Immature natural killer cell (primary cell): Measurements from ENCODE around the gene RNF32. TPM values are rescaled to one million over a fixed set of nuclear protein-coding genes. Genes with fewer than 3 reads are reported as not detected.
A peak's percentile ranks its signal among the peaks of the same experiment; 100 is the strongest.
"Not testable (repeated sequence)": the region's sequence is repeated elsewhere in the genome, so short reads cannot be mapped to it uniquely, and the experiment has no call there.

Source experiments
- DNase-seq, 3 donors: peaks; one replicate each; pipeline ENCODE4 v3.0.0; 2022; ENCODE audit warnings: mixed read lengths in 1 of 3
- H3K27ac Mint-ChIP-seq, 6 donors: one replicate each; pipeline ENCODE4 v1.8.0; 2020; ENCODE audit warnings: mixed read lengths in 6 of 6, mild to moderate bottlenecking in 5 of 6, inconsistent platforms in 4 of 6, moderate library complexity in 3 of 6
- H3K27me3 Mint-ChIP-seq, 3 donors: one replicate each; pipeline ENCODE4 v1.8.0; 2020 to 2021; ENCODE audit warnings: low read depth in 3 of 3, mild to moderate bottlenecking in 3 of 3, mixed read lengths in 3 of 3, moderate library complexity in 3 of 3, inconsistent platforms in 1 of 3
- H3K36me3 Mint-ChIP-seq, 3 donors: one replicate each; pipeline ENCODE4 v1.8.0; 2020; ENCODE audit warnings: mixed read lengths in 3 of 3, inconsistent platforms in 2 of 3, mild to moderate bottlenecking in 2 of 3
- H3K4me1 Mint-ChIP-seq, 2 donors: one replicate each; pipeline ENCODE4 v1.8.0; 2020; ENCODE audit warnings: inconsistent platforms in 2 of 2, mild to moderate bottlenecking in 2 of 2, mixed read lengths in 2 of 2, moderate library complexity in 1 of 2
- H3K4me3 Mint-ChIP-seq, 5 donors: one replicate each; pipeline ENCODE4 v1.8.0; 2020; ENCODE audit warnings: mild to moderate bottlenecking in 5 of 5, mixed read lengths in 5 of 5, inconsistent platforms in 3 of 5, moderate library complexity in 3 of 5
- H3K9me3 Mint-ChIP-seq, 6 donors: one replicate each; pipeline ENCODE4 v1.8.0; 2020; ENCODE audit warnings: mild to moderate bottlenecking in 6 of 6, mixed read lengths in 6 of 6, inconsistent platforms in 4 of 6, moderate library complexity in 3 of 6
- polyA plus RNA-seq, 3 donors: library from polyadenylated mRNA; unstranded; fragments of 300-500 nt; fragmentation: Illumina TruSeq; gene quantifications; one replicate each; pipeline ENCODE4 v1.2.3, GENCODE V29; 2021

RNF32 gene
- polyA plus RNA-seq, 3 donors from 2014 or later, result 0.32 to 4.7 (median 0.57) TPM

DNA sequence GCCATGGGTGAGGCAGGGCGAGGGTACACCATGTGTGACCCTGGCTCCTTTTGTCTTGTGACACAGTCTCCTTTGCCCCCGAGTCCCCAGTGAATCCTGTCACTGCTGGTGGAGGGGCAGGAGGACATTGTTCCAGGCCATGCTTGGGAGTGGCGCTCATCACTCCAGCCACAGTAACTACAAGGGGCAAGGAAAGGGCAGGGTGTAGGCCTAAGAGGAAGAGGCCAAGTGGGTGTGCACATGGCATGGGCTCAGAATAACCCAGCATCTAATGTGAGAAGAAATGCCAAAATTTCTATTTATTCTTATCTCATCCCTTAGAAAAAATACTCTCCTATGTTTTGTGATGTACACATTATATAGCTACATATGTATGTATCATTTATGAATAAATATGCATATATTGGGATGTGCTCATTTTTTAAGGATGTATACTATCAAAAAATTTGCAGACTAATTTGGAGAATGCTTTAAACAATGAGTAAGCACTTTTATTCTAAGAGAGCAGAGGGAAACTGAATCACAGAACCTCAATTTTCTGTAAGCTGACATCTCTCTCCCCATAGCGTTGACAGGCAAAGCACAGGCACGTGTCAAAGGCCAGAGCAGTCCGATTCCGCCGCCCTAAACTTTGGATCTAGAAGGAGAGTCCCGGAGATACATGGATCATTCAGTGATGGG is 36.9 kb downstream of the RNF32 start:
- no peak for DNase-seq
- peaks cover 10 to 49% (median 15%) of the 10 kb centered on the region in 3 donors for H3K36me3 Mint-ChIP-seq
- H3K9me3 Mint-ChIP-seq, result no peaks in the 10 kb centered on the region
- H3K4me1 Mint-ChIP-seq, result no peaks in the 10 kb centered on the region
- no peak overlapping the region for H3K27ac Mint-ChIP-seq
- H3K4me3 Mint-ChIP-seq, result no peak overlapping the region
- peaks cover 0 to 2% (median 0%) of the 10 kb centered on the region in 3 donors for H3K27me3 Mint-ChIP-seq

- H3K4me1 Mint-ChIP-seq, result no peaks in the 10 kb centered on the region
- H3K27me3 Mint-ChIP-seq, result peaks cover 0 to 2% (median 0%) of the 10 kb centered on the region in 3 donors
- DNase-seq, result no peak
- H3K4me3 Mint-ChIP-seq, result no peak overlapping the region
- peaks cover 11 to 51% (median 15%) of the 10 kb centered on the region in 3 donors for H3K36me3 Mint-ChIP-seq
- peak overlapping the region in 1 of 6 donors; percentile 50 for H3K27ac Mint-ChIP-seq
- H3K9me3 Mint-ChIP-seq, result no peaks in the 10 kb centered on the region
Measured at GRCh38 chr7:156680281-156680680, 39.7 kb downstream of the RNF32 start.

- Mint-ChIP-seq H3K27ac (no peak overlapping the region), H3K36me3 (peaks cover 2 to 37% (median 5%) of the 10 kb centered on the region in 3 donors), H3K27me3 (peaks cover 0 to 2% (median 0%) of the 10 kb centered on the region in 3 donors), H3K4me1 (no peaks in the 10 kb centered on the region), H3K4me3 (no peak overlapping the region), H3K9me3 (no peaks in the 10 kb centered on the region)
- no peak for DNase-seq
Measured at GRCh38 chr7:156682928-156683327, 42.4 kb downstream of the RNF32 start.

DNA sequence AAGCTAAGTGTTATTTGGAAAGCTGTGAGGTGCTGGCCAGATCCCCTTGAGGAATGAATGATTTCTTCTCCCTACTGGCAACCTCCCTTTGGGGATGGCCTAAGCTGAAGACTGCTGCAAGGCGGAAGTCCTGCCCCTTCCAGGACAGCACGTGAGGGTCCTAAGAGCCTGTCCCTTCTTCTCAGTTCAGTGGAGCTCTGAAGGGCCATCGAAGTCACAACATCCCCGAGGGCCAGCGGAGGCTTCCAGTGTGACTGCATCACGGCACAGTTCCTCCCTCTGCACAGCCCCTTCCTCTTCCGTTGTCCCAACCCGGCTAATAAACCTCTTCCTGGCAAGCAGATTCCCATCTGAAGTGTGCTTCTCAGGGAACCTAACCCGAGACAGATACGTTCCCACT is 43.7 kb downstream of the RNF32 start:
- no peak overlapping the region for H3K27ac Mint-ChIP-seq
- no peaks in the 10 kb centered on the region for H3K9me3 Mint-ChIP-seq
- H3K36me3 Mint-ChIP-seq, result peaks cover 0 to 29% (median 5%) of the 10 kb centered on the region in 3 donors

DNA sequence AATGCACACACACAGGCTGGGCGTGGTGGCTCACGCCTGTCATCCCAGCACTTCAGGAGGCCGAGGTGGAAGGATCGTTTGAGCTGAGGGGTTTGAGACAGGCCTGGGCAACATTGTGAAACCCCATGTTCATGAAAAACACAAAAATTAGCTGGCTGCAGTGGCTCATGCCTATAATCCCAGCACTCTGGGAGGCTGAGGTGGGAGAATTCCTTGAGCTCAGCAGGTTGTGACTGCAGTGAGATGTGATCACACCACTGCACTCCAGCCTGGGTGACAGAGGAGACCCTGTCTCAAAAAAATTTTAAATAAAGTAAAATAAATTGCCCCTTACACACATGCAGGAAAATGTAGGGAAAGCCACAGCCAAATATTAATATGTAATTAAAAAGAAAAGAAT is 44.1 kb downstream of the RNF32 start:
- H3K27ac Mint-ChIP-seq, result no peak overlapping the region
- H3K9me3 Mint-ChIP-seq, result no peaks in the 10 kb centered on the region
- no peak overlapping the region for H3K4me3 Mint-ChIP-seq
- H3K36me3 Mint-ChIP-seq, result peaks cover 0 to 26% (median 5%) of the 10 kb centered on the region in 3 donors
- peaks cover 0 to 2% (median 0%) of the 10 kb centered on the region in 3 donors for H3K27me3 Mint-ChIP-seq
- H3K4me1 Mint-ChIP-seq, result no peaks in the 10 kb centered on the region
- DNase-seq, result no peak

More for the DNA sequence above, 43.7 kb downstream of the RNF32 start:
- no peak for DNase-seq
- Mint-ChIP-seq H3K4me1 (no peaks in the 10 kb centered on the region), H3K27me3 (peaks cover 0 to 2% (median 0%) of the 10 kb centered on the region in 3 donors), H3K4me3 (no peak overlapping the region)

DNA sequence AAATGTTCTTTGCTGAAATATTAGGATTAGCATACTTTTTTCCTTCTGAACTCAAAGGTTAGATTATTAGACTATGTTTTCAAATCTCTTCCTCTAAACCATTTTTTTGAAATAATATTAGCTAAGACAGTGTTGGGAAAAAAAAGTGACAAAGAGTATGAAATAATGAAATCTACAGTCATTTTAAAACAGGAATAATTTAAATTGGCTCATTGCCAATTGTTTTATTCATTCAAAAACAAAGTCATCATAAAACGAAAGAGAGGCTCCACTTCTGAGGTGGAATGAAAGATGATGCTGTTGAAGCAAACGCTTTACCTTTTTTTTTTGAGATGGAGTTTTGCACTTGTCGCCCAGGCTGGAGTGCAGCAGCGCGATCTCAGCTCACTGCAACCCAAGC is 51.2 kb downstream of the RNF32 start:
- Mint-ChIP-seq H3K9me3 (peaks cover 7 to 27% (median 12%) of the 10 kb centered on the region in 6 donors), H3K27me3 (peaks cover 0 to 3% (median 0%) of the 10 kb centered on the region in 3 donors), H3K4me3 (no peak overlapping the region), H3K27ac (no peak overlapping the region), H3K4me1 (no peaks in the 10 kb centered on the region), H3K36me3 (peaks cover 27 to 32% (median 30%) of the 10 kb centered on the region in 3 donors)
- DNase-seq, result no peak

DNA sequence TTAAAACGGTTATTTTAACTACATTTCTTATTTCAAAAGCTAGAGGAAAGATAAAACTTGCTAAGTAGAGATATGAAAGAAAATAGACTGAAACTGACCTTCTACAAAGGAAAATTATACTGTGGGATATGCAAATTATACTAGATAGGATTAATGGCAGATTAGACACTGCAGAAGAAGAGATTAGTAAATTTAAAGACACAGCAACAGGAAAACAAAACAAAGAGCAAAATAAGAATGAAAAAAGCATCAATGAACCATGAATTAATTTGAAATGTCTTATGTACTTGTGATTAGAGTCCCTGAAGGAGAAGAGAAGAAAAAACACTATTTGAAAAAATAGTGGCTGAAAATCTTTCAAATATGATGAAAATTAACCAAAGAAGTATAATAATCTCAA is 52.3 kb downstream of the RNF32 start:
- Mint-ChIP-seq H3K9me3 (peaks cover 13 to 38% (median 22%) of the 10 kb centered on the region in 6 donors), H3K4me1 (no peaks in the 10 kb centered on the region), H3K4me3 (no peak overlapping the region), H3K36me3 (peaks cover 35 to 42% (median 36%) of the 10 kb centered on the region in 3 donors), H3K27me3 (peaks cover 0 to 3% (median 0%) of the 10 kb centered on the region in 3 donors), H3K27ac (no peak overlapping the region)
- no peak for DNase-seq

- peak overlapping the region in 1 of 6 donors; percentile 19 for H3K27ac Mint-ChIP-seq
- H3K4me1 Mint-ChIP-seq, result no peaks in the 10 kb centered on the region
- H3K27me3 Mint-ChIP-seq, result peaks cover 0 to 3% (median 1%) of the 10 kb centered on the region in 3 donors
- no peak overlapping the region for H3K4me3 Mint-ChIP-seq
- DNase-seq, result no peak
- peaks cover 38 to 43% (median 38%) of the 10 kb centered on the region in 3 donors for H3K36me3 Mint-ChIP-seq
- H3K9me3 Mint-ChIP-seq, result peaks cover 13 to 42% (median 28%) of the 10 kb centered on the region in 6 donors
Measured at GRCh38 chr7:156693627-156694026, 53.1 kb downstream of the RNF32 start.

GRCh38 chr7:156697283-156697682 is 56.7 kb downstream of the RNF32 start:
- not testable (repeated sequence) for H3K4me1 Mint-ChIP-seq, H3K27me3 Mint-ChIP-seq, DNase-seq, H3K4me3 Mint-ChIP-seq, H3K27ac Mint-ChIP-seq
- peaks cover 53 to 60% (median 59%) of the 10 kb centered on the region in 3 donors for H3K36me3 Mint-ChIP-seq
- peaks cover 17 to 54% (median 32%) of the 10 kb centered on the region in 6 donors for H3K9me3 Mint-ChIP-seq

- H3K4me3 Mint-ChIP-seq, H3K27ac Mint-ChIP-seq, H3K4me1 Mint-ChIP-seq, DNase-seq, H3K27me3 Mint-ChIP-seq: not testable (repeated sequence)
- Mint-ChIP-seq H3K9me3 (peaks cover 12 to 48% (median 32%) of the 10 kb centered on the region in 6 donors), H3K36me3 (peaks cover 48 to 62% (median 53%) of the 10 kb centered on the region in 3 donors)
Measured at GRCh38 chr7:156698512-156698911, 57.9 kb downstream of the RNF32 start.

GRCh38 chr7:156701787-156702186 is 61.2 kb downstream of the RNF32 start:
- H3K27me3 Mint-ChIP-seq, H3K27ac Mint-ChIP-seq, DNase-seq, H3K4me3 Mint-ChIP-seq: not testable (repeated sequence)
- Mint-ChIP-seq H3K36me3 (peaks cover 38 to 50% (median 47%) of the 10 kb centered on the region in 3 donors), H3K4me1 (peaks cover 11 to 14% of the 10 kb centered on the region in 2 donors), H3K9me3 (peaks cover 11 to 36% (median 18%) of the 10 kb centered on the region in 6 donors)

DNA sequence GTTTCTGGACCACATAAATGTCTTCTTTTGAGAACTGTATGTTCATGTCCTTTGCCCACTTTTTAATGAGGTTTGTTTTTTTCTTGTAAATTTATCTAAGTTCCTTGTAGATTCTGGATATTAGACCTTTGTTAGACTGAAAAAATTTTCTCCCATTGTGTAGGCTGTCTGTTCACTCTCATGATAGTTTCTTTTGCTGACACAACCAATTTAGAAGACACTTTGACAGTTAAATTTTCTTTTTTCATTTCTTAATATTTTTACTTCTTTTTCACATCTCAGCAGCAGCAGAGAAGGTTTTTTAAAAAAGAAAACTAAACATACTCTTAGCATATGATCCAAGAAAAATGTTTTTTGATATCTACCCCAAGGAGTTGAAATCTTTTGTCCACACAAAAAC is 61.8 kb downstream of the RNF32 start:
- H3K4me1 Mint-ChIP-seq, result peaks cover 11 to 14% of the 10 kb centered on the region in 2 donors
- peaks cover 35 to 49% (median 47%) of the 10 kb centered on the region in 3 donors for H3K36me3 Mint-ChIP-seq
- H3K27ac Mint-ChIP-seq, result no peak overlapping the region
- H3K4me3 Mint-ChIP-seq, result no peak overlapping the region
- peaks cover 7 to 30% (median 16%) of the 10 kb centered on the region in 6 donors for H3K9me3 Mint-ChIP-seq
- peaks cover 0 to 1% (median 0%) of the 10 kb centered on the region in 3 donors for H3K27me3 Mint-ChIP-seq
- no peak for DNase-seq

DNA sequence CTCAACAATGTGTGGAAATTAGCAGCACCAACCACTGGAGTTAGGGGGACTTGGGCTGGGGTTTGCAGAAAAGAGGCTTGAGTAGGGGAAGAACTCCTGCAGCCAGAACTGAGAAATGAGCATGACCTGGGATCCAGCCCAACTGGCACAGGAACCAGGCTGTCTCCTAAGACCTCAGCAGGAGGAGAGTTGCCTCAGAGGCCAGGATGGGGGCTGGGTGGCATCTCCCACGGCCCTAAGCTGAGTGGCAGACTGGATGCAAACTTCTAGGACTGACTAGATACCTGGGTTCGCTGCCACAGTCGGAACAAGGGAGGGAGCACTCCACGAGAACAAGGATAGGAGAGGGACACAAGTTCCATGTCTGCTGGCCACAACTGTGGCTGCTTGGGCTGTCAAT is 62.6 kb downstream of the RNF32 start:
- no peak overlapping the region for H3K4me3 Mint-ChIP-seq
- H3K27ac Mint-ChIP-seq, result no peak overlapping the region
- peaks cover 11 to 14% of the 10 kb centered on the region in 2 donors for H3K4me1 Mint-ChIP-seq
- no peak for DNase-seq
- no peaks in the 10 kb centered on the region for H3K27me3 Mint-ChIP-seq
- peaks cover 0 to 22% (median 10%) of the 10 kb centered on the region in 6 donors for H3K9me3 Mint-ChIP-seq
- H3K36me3 Mint-ChIP-seq, result peaks cover 33 to 57% (median 50%) of the 10 kb centered on the region in 3 donors

- peaks cover 11 to 14% of the 10 kb centered on the region in 2 donors for H3K4me1 Mint-ChIP-seq
- no peak for DNase-seq
- no peaks in the 10 kb centered on the region for H3K27me3 Mint-ChIP-seq
- H3K9me3 Mint-ChIP-seq, result peaks cover 0 to 15% (median 8%) of the 10 kb centered on the region in 6 donors
- H3K4me3 Mint-ChIP-seq, result peak overlapping the region in 1 of 5 donors; percentile 38
- H3K27ac Mint-ChIP-seq, result peak overlapping the region in 2 of 6 donors; percentile 8 to 13
- H3K36me3 Mint-ChIP-seq, result peaks cover 37 to 59% (median 53%) of the 10 kb centered on the region in 3 donors
Measured at GRCh38 chr7:156703773-156704482, 63.4 kb downstream of the RNF32 start.
